NOMO-1 treated with dmso at 0.1 percent for 144 hours (cell line): ENCODE data around the gene MCC.

Experiments
- DNase-seq: peaks from one replicate; lab custom pipeline; 2025; ENCODE audit not compliant: unreplicated experiment; lab: John Stamatoyannopoulos, UW

The MCC gene

GRCh38 chr5:113205323-113205722 lies 282.9 kb downstream of the MCC start:
- DNase-seq, result no peak

GRCh38 chr5:113204525-113205161 lies 283.6 kb downstream of the MCC start:
- no peak for DNase-seq

- no peak for DNase-seq
These were observed 284.3 kb downstream of the MCC start for GRCh38 chr5:113203916-113204315.

GRCh38 chr5:113202746-113203716 lies 285.2 kb downstream of the MCC start:
- no peak for DNase-seq

GRCh38 chr5:113202287-113202686 lies 286.0 kb downstream of the MCC start:
- DNase-seq, result no peak

- DNase-seq, result no peak
These were observed 286.5 kb downstream of the MCC start for GRCh38 chr5:113201715-113202114.

- no peak for DNase-seq
These were observed 288.9 kb downstream of the MCC start for GRCh38 chr5:113199122-113199905.

GRCh38 chr5:113197456-113198200 lies 290.6 kb downstream of the MCC start:
- no peak for DNase-seq

GRCh38 chr5:113195771-113196170 lies 292.5 kb downstream of the MCC start:
- DNase-seq, result no peak

GRCh38 chr5:113195251-113195650 lies 293.0 kb downstream of the MCC start:
- DNase-seq, result no peak

- no peak for DNase-seq
These were observed 293.7 kb downstream of the MCC start for GRCh38 chr5:113194591-113194990.

GRCh38 chr5:113194125-113194524 lies 294.1 kb downstream of the MCC start:
- no peak for DNase-seq

- DNase-seq, result no peak
These were observed 294.8 kb downstream of the MCC start for GRCh38 chr5:113193311-113193978.

- no peak for DNase-seq
These were observed 295.7 kb downstream of the MCC start for GRCh38 chr5:113192541-113192940.

- DNase-seq, result no peak
These were observed 297.9 kb downstream of the MCC start for GRCh38 chr5:113190347-113190746.

- DNase-seq, result no peak
These were observed 299.0 kb downstream of the MCC start for GRCh38 chr5:113189291-113189690.

- DNase-seq, result no peak
These were observed 299.8 kb downstream of the MCC start for GRCh38 chr5:113188436-113188835.

- DNase-seq, result peak; percentile 51
These were observed 300.3 kb downstream of the MCC start for GRCh38 chr5:113187906-113188305.

- DNase-seq, result no peak
These were observed 302.2 kb downstream of the MCC start for GRCh38 chr5:113186061-113186460.

GRCh38 chr5:113183694-113184093 lies 304.6 kb downstream of the MCC start:
- no peak for DNase-seq
